Erythroblast (primary cell): ENCODE data around the gene CAPZA2.
"Not testable (repeated sequence)": the region's sequence is repeated elsewhere in the genome, so short reads cannot be mapped to it uniquely, and the experiment has no call there.

Experiments
- DNase-seq, 2 experiments: peaks; one replicate each; lab custom pipeline; 2025; lab: John Stamatoyannopoulos, UW
- GATA1 ChIP-seq: IDR thresholded peaks from 2 replicates; pipeline ENCODE4 v1.6.1; 2011; ENCODE audit warnings: low read depth, mild to moderate bottlenecking, control low read depth, low read length, moderate library complexity
- POLR2A ChIP-seq: IDR thresholded peaks from 2 replicates; pipeline ENCODE4 v1.6.1; 2011; ENCODE audit warnings: mild to moderate bottlenecking, low read length

CAPZA2 gene

DNA sequence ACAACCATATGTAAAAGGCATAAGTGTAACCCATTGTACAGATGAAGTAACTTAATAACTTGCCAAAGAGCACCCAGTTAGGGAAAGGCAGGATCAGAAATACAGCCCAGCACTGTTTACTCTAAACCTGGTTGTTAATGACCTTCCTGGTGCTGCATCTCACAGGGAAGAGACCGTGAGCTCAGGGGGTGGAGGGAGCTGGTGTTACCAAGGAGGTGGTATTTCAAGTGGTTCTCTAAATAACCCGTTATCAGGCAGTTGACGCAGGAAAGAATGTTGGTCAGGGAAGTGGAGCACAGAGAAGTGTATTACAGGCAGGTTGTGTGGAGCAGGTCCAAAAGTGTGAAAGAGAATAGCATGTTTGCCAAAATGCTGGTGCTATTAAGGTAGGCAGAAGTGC, 86.5 kb downstream of the CAPZA2 start:
- DNase-seq: peak in 1 of 2 experiments; percentile 36
- no peak for TF ChIP-seq POLR2A
- no peak for TF ChIP-seq GATA1

DNA sequence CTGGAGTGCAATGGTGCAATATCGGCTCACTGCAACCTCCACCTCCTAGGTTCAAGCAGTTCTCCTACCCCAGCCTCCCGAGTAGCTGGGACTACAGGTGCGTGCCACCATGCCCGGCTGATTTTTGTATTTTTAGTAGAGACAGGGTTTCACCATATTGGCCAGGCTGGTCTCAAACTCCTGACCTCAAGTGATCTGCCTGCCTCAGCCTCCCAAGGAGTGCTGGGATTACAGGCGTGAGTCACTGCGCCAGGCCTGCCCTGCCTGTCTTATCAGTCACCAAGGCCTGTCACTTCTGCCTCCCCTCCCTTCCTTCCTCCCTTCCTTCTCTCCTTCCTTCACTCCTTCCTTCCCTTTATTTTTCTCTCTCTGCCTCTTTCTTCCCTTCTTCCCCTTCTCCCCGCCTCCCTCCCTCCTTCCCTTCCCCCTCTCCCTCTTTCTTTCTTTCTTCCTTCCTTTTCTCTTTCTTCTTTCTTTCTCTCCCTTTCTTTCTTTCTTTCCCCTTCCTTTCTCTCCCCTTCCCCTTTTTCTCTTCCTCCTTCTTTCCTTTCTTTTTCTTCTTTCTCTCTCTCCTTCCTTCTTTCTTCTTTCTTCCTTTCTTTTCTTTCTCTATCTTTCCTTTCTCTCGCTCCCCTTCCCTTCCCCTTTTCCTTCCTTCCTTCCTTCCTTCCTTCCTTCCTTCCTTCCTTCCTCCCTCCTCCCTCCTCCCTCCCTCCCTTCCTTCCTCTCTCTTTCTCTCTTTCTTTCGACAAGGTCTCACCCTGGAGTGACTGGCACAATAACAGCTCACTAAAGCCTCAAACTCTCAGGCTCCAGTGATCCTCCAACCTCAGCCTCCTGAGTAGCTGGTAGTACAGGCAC, 87.8 kb downstream of the CAPZA2 start:
- no peak for TF ChIP-seq GATA1
- no peak for TF ChIP-seq POLR2A
- DNase-seq: peak; percentile 89 to 90

DNA sequence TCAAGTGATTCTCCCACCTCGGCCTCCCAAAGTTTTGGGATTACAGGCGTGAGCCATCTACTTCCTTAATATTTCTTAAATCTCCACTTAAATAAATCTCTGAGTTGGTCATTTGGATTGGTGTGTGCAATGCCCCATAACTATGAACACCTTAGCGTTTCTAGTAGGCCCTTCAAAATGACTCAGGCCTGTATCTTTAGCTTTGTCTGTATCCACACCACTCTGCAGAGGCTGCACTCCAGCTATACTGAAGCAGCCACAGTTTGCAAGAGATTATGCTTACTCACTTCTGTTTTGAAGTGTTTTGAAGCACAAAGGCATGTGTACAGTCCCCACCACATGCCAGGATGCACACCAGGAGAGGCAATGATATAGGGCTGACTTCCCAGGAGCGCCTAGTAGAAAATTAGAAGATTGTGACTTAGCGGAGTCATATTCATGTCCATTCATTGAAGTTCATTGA, 88.5 kb downstream of the CAPZA2 start:
- peak; percentile 75 to 77 for DNase-seq
- no peak for TF ChIP-seq GATA1
- no peak for TF ChIP-seq POLR2A

DNA sequence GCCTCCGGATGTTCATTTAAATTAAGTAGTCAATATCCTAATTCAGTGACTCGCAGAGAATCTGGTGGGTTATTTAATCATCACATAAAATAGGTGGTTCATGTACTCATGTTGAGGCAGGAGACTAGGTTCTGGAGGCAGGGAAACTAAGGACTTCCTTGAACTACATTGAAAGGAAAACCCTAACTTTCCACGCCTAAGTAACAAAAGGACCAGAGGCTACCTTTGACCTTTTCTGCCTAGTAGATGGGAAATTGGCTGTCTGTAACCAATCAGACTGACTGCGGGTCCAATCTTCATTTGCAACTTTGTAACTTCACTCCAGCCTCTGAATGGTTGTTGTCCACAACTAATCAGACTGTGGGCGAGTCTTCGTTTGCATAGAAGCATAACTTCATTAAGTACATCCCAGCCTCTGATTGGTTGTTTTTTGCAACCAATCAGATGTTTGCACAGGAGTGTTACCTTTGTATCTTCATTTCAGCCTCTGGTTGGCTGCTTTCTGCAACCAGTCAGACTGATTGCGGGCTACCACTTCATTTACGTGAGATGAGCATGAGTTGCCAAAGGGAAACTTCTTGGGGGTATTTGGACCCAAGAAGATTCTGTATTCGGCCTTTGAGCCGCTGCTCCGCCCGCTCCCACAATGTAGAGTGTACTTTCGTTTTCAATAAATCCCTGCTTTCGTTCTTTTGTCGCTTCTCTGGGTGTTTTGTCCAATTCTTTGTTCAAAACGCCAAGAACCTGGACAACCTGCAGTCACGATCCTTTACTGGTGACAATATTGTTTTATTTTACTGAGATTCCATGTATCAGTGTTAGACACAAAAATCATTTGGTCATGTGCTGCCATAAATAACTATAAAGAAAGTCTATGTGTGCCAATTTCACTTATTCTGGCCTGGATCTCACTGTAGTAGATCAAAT, 89.2 kb downstream of the CAPZA2 start:
- DNase-seq: peak; percentile 51 to 56
- TF ChIP-seq GATA1: no peak
- TF ChIP-seq POLR2A: no peak

DNA sequence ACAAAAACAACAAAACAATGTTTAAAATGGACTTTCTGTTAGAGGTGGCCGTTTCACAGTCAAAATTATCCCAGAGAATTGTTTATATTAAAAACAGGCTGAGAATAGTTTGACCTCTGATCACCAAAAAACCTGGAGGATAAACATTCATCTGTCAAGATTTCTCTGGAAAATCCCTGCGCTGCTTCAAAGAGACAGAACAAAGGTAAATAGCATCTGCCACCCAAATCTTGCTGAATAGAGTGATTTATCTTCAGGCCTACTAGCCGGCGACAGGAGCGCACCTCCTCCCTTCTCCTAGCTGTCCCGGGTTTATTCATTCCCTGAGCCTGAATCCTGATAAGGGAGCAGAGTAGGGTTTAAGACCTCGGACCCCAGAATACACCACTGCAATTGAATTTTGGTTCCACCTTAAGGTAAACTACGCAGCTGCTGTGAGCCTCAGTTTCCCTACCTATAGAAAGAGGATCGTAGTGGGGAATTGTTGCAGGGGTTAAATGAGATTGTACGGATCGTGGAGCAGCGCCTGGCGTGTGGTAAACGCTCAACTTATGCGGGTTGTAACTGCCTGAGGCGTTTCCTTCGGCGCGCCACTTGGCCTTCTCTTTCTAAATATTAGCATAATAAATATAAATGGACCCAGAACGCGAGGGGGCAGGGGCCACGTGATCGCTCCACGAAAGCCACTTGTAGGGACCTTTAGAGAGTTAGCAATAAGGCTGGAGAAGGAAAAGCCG, 90.4 kb downstream of the CAPZA2 start:
- TF ChIP-seq POLR2A: no peak
- TF ChIP-seq GATA1: no peak
- DNase-seq: peak; percentile 82 to 88

DNA sequence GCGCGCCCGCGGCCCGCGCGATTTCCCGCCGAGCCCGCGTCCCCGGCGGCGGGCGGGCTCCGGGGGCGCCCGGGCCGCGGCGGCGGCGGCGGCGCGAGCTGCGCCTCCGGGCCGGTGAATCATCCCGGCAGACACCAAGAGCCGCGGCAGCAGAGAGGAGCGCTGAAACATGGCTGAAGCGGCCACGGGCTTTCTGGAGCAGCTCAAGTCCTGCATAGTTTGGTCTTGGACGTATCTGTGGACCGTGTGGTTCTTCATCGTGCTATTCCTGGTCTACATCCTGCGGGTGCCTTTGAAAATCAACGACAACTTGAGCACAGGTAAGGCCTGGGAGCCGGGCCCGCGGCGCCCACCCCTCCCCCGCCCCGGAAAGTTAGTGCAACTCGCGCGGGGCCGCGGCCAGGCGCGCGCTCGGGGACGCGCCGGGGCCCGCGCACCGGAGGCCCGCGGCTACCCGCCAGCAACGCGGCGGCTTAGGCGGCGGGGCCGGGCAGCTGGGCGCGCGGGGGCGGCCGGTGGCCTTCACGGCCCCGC, 91.1 kb downstream of the CAPZA2 start, which contains the start of gene ST7:
TSS of gene ST7 (plus strand) at position 130 of the 534 bp plus-strand sequence. CDS start at position 170, 40 bp downstream.
- peak; percentile 82 to 92 for DNase-seq

DNA sequence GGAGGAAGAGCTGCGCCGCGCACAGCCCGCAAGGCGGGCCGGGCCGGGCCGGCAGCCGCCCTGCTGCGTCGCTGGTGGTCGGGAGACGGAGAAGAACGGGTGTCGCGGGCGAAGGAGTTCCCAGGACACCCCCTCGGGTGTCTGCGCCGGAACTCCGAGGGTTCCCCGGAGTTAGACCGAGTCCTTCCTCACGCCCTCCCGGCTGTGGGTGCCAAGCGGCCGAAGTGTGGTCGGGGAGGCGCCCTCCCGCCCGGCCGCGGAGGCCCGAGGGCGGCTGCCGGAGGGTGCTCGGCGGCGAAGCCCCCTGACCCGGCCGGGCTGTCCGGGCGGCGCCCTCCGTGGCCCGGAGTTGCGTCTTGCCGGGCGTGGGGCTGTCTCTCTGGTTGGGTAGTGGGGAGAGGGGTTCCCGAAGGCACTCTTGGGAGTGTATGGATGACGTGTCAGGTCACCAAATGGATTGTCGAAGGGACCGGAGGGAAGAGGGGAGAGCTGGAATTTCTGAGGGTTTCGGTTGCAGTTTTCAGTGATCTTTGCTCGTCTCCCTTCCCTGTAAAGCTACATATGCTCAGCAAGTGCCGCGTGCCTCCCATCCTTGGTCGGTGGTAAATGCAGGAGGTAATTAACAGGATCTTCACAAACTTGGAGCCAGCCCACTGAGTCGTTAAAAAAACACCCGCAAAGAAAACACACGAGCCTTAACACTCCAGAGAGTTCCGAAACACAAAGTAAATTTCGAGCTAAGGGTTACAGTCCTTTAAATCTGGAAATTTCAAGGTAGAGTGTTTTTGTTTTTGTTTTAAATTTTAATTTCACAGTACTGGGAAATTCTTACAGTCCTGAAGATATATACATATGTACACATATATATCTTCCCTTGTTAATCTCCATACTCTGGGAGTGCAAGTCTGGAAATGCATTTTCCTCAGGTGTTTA, 91.8 kb downstream of the CAPZA2 start:
- TF ChIP-seq GATA1 (no peak), POLR2A (peak; percentile 66)
- peak; percentile 76 to 83 for DNase-seq

More for the DNA sequence above, 91.1 kb downstream of the CAPZA2 start, which contains the start of gene ST7:
- TF ChIP-seq POLR2A (peak; percentile 73), GATA1 (no peak)

DNA sequence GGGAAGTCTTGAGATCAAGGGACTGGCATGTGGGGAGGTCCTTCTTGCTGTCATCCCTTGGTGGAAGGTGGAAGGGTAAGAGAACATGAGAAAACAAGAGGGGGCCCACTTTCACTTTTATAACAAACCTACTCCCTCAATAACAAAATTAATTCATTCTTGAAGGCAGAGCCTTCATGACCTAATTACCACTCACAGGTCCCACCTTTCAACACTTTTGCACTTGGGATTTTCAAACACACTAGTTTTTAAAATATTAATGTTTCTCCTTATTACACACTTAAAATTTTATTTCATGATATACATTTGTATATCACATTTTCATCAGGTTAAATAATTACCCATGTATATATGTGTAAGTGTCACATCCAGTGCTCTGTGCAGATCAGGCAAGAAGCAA, 93.0 kb downstream of the CAPZA2 start:
- TF ChIP-seq POLR2A (no peak), GATA1 (no peak)
- peak in 1 of 2 experiments; percentile 18 for DNase-seq

DNA sequence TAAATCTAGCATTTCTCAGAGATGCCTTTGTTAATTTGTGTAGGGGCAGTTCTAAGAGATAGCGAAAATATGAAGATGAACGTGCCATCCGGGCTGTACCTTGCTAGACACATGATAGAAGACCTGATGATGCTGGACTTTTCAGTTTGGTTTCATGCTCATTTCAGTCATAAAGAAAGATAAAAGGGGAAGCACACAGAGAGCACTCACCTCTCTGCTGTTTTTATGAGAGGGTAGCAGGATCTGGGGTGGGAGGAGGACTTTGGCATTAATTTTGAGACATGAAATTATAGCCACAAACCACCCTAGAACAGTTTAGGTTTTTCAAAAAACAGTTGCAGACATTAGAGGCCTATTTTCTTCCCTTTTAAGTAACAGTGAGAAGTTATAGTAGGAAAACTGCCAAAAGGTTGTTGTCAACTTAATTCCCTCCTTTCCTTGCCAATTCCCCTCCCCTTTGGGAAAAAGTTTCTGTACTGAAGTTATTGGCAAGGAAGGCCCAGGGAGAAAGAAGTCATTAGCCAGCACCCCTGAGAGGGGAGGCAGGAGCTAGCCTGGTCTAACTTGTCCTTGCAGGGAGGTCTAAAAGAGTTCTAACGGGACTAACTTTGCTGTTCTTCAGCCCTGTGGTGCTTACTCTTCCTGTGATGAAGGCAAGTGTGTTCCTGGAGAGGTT, 93.6 kb downstream of the CAPZA2 start:
- no peak for TF ChIP-seq POLR2A
- TF ChIP-seq GATA1: no peak
- DNase-seq: peak in 1 of 2 experiments; percentile 19

DNA sequence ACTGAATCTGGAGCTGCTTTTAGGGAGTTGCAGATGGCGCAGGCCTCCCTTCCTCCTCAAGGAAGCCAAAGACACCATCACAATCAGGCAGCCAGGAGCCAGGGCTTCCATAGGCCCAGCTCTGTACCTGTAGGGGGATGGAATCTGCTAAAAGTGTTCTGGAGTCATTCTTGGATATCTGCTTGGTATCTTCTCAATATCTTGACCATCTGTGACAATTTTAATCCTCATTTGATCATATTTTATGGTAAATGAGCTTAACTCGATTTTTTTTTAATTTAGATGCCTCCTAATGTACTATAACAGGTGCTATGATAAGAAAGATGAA, 94.1 kb downstream of the CAPZA2 start:
- DNase-seq: no peak
- TF ChIP-seq POLR2A (no peak), GATA1 (no peak)

DNA sequence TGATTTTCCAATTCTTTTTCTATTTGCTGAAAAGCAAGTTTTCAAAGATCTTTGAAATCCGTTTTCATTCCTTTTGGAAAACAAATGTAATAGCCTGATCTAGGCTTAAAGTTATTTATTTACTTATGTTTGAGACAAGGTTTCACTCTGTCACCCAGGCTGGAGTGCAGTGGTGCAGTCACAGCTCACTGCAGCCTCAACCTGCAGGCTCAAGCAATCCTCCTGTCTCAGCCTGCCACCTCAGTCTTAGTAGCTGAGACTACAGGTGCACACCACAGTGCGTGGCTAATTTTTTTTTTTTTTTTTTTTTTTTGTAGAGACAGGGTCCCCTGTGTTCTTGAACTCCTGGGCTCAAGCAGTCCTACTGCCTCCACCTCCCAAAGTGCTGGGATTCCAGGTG, 95.5 kb downstream of the CAPZA2 start:
- no peak for DNase-seq
- TF ChIP-seq POLR2A: no peak
- TF ChIP-seq GATA1: no peak

DNA sequence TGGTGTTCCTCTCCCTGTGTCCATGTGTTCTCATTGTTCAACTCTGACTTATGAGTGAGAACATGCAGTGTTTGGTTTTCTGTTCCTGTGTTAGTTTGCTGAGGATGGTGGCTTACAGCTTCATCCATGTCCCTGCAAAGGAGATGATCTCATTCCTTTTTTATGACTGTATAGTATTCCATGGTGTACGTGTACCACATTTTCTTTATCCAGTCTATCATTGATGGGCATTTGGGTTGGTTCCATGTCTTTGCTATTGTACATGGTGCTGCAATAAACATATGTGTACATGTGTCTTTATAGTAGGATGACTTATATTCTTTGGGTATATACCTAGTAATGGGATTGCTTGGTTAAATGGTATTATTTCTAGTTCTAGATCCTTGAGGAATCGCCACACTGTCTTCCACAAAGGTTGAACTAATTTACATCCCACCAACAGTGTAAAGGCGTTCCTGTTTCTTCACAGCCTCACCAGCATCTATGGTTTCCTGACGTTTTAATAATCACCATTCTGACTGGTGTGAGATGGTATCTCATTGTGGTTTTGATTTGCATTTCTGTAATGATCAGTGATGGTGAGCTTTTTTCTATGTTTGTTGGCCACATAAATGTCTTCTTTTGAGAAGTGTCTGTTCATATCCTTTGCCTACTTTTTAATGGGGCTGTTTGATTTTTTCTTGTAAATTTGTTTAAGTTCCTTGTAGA, 99.7 kb downstream of the CAPZA2 start:
- not testable (repeated sequence) for DNase-seq
